HepG2 (cell line): ENCODE data around the gene VBP1. TPM values are rescaled to one million over a fixed set of nuclear protein-coding genes. Genes with fewer than 3 reads are reported as not detected.
A peak's percentile ranks its signal among the peaks of the same experiment; 100 is the strongest.

Experiments
- ATAC-seq: fragments of 200-7000 bp; cut with Tn5 transposase; 3 replicates; pipeline ENCODE4 v1.9.1; 2020; ENCODE audit warnings: mild to moderate bottlenecking, moderate library complexity
- BruUV-seq: library from RNA; stranded (reverse); fragments of 400-500 nt; replicated peaks from 2 replicates; lab custom pipeline; 2021; lab: Mats Ljungman, UMichigan
- CTCF ChIA-PET: fragments of 300-600 bp; formaldehyde crosslinking; extraction: SDS; loops from one replicate; lab custom pipeline; 2021; ENCODE audit warnings: low total read pairs, inconsistent platforms, low intra/inter-chr PET ratio; lab: Yijun Ruan, JAX
- POLR2A ChIA-PET: fragments of 350-600 bp; sonication (Branson Sonifier 250); formaldehyde crosslinking; loops from one replicate; lab custom pipeline; 2020; ENCODE audit warnings: antibody characterized with exemption, inconsistent platforms; lab: Yijun Ruan, JAX
- DNase-seq: peaks from one replicate; pipeline ENCODE4 v3.0.0-alpha.2; 2015; ENCODE audit warnings: low spot score
- FAIRE-seq: peaks from 3 replicates; lab custom pipeline; 2011; peaks lifted over from hg19 to GRCh38; lab: Jason Lieb, UNC
- H2AFZ ChIP-seq: one replicate; pipeline ENCODE4 v1.6.1; 2011; ENCODE audit warnings: low read length, inconsistent platforms
- H3K27ac ChIP-seq: fragments of 300-600 bp; 3 replicates; pipeline ENCODE4 v1.8.0; 2011; ENCODE audit warnings: mixed run types, mild to moderate bottlenecking, mixed read lengths, low read length, inconsistent platforms; ENCODE audit not compliant: insufficient read depth; ENCODE audit errors: extremely low read length
- H3K27me3 ChIP-seq, 2 experiments: fragments of 200-600 bp in 1 of 2; 2 replicates in 1 of 2; 3 replicates in 1 of 2; pipeline versions ENCODE4 v1.6.0 to v1.8.0; 2011; ENCODE audit warnings: low read length in 2 of 2, mild to moderate bottlenecking in 2 of 2, moderate library complexity in 2 of 2, inconsistent platforms in 1 of 2; ENCODE audit not compliant: insufficient read depth in 2 of 2, control insufficient read depth in 1 of 2
- H3K36me3 ChIP-seq, 2 experiments: fragments of 200-600 bp in 1 of 2; replicated peaks in 1 of 2; 2 replicates in 1 of 2; 3 replicates in 1 of 2; pipeline versions ENCODE4 v1.5.1 to v1.8.0; 2011; ENCODE audit warnings: low read length in 2 of 2, inconsistent platforms in 1 of 2; ENCODE audit not compliant: insufficient read depth in 2 of 2, control insufficient read depth in 1 of 2
- H3K4me1 ChIP-seq: 2 replicates; pipeline ENCODE4 v1.5.1; 2012; ENCODE audit warnings: low read length, inconsistent platforms; ENCODE audit not compliant: insufficient read depth
- H3K4me2 ChIP-seq: 2 replicates; pipeline ENCODE4 v1.6.0; 2011; ENCODE audit warnings: low read depth, low read length, inconsistent platforms
- H3K4me3 ChIP-seq, 3 experiments: fragments of 200-600 bp in 1 of 3; sonication (generic), shearing (Covaris generic) in 1 of 3; replicated peaks in 1 of 3; 2 replicates each; pipeline ENCODE4 v1.5.1; 2011 to 2016; ENCODE audit warnings: low read length in 3 of 3, inconsistent platforms in 2 of 3, low read depth in 2 of 3, mild to moderate bottlenecking in 2 of 3, control low read depth in 1 of 3, mixed read lengths in 1 of 3; ENCODE audit not compliant: insufficient read depth in 1 of 3
- H3K79me2 ChIP-seq: one replicate; pipeline ENCODE4 v1.6.1; 2011; ENCODE audit warnings: low read length, inconsistent platforms; ENCODE audit not compliant: insufficient read depth
- H3K9ac ChIP-seq: 2 replicates; pipeline ENCODE4 v1.6.0; 2011; ENCODE audit warnings: mild to moderate bottlenecking, low read depth, low read length, inconsistent platforms; ENCODE audit not compliant: insufficient read depth
- H3K9me3 ChIP-seq: 2 replicates; pipeline ENCODE4 v1.5.1; 2012; ENCODE audit warnings: mild to moderate bottlenecking, low read length
- H4K20me1 ChIP-seq: 2 replicates; pipeline ENCODE4 v1.6.0; 2011; ENCODE audit warnings: inconsistent platforms, mild to moderate bottlenecking, low read length, moderate library complexity; ENCODE audit not compliant: insufficient read depth
- ATF7-NPFF ChIP-seq: sonication (generic); formaldehyde crosslinking; IDR thresholded peaks from 2 replicates; pipeline ENCODE4 v1.8.1; 2023; ENCODE audit warnings: mild to moderate bottlenecking, low read depth, missing genetic modification reagents, moderate library complexity
- CREM ChIP-seq, 2 experiments: sonication (generic) in 1 of 2; formaldehyde crosslinking in 1 of 2; IDR thresholded peaks; 2 replicates each; pipeline versions ENCODE4 v1.4.0 to v1.6.1; 2016 to 2020; ENCODE audit warnings: antibody characterized with exemption in 1 of 2, mild to moderate bottlenecking in 1 of 2, missing genetic modification reagents in 1 of 2
- EP300 ChIP-seq, 3 experiments: sonication (generic) in 1 of 3; formaldehyde crosslinking in 1 of 3; IDR thresholded peaks; 2 replicates each; pipeline versions ENCODE4 v1.5.1 to v1.6.1; 2011 to 2020; ENCODE audit warnings: low read depth in 2 of 3, low read length in 2 of 3, borderline replicate concordance in 1 of 3, improper control_type of control experiment in 1 of 3, mild to moderate bottlenecking in 1 of 3, missing genetic modification reagents in 1 of 3, moderate library complexity in 1 of 3
- GMEB1 ChIP-seq: sonication (generic); formaldehyde crosslinking; IDR thresholded peaks from 2 replicates; pipeline ENCODE4 v1.5.1; 2020; ENCODE audit warnings: missing genetic modification reagents, mild to moderate bottlenecking, borderline replicate concordance
- NPAS2 ChIP-seq: sonication (generic); formaldehyde crosslinking; IDR thresholded peaks from 2 replicates; pipeline ENCODE4 v1.8.0; 2022; ENCODE audit warnings: mild to moderate bottlenecking, missing genetic modification reagents, borderline replicate concordance
- U2AF1 ChIP-seq: fragments of 200-400 bp; formaldehyde crosslinking; optimal IDR thresholded peaks from 2 replicates; pipeline ENCODE3; 2017; ENCODE audit warnings: mild to moderate bottlenecking, low read depth, low read length
- ZBTB34 ChIP-seq: sonication (generic); formaldehyde crosslinking; IDR thresholded peaks from 2 replicates; pipeline ENCODE4 v1.8.0; 2022; ENCODE audit warnings: mild to moderate bottlenecking, missing genetic modification reagents
- ZEB1 ChIP-seq: IDR thresholded peaks from 2 replicates; pipeline ENCODE4 v1.6.1; 2012; ENCODE audit warnings: mild to moderate bottlenecking, low read depth, inconsistent platforms; ENCODE audit not compliant: insufficient replicate concordance
- ZNF33B ChIP-seq: sonication (generic); formaldehyde crosslinking; IDR thresholded peaks from 2 replicates; pipeline ENCODE4 v1.5.1; 2020; ENCODE audit warnings: mild to moderate bottlenecking, missing genetic modification reagents
- WGBS: methylation state at CpG from one replicate; pipeline ENCODE4 v1.1.6; 2017; ENCODE audit warnings: low lambda C conversion rate; 5-methylcytosine and 5-hydroxymethylcytosine counted together
- in situ Hi-C: cut with HindIII; loops from 2 replicates; pipeline ENCODE4 v1.10.0; 2017; ENCODE audit warnings: low pct_unique_long_range_greater_than_20kb; ENCODE audit not compliant: extremely low pct_ligation_motif_present
- intact Hi-C: fragments of 100-400 bp; cut with micrococcal nuclease; formaldehyde crosslinking; loops from one replicate; pipeline ENCODE4 v1.10.0; 2022; ENCODE audit not compliant: unreplicated experiment
- polyA plus RNA-seq, 8 experiments: library from polyadenylated mRNA; depleted of rRNA in 3 of 8; stranded (reverse) in 7 of 8; unstranded in 1 of 8; fragments of >200 nt; fragmentation: Illumina TruSeq in 4 of 8; extraction: Trizol in 4 of 8; gene quantifications; 2 replicates each; pipeline versions ENCODE4 v1.2.1 to v1.2.3, GENCODE V29; 2011 to 2016; ENCODE audit warnings: low read depth in 4 of 8, missing spikeins in 1 of 8, mixed read lengths in 1 of 8; ENCODE audit not compliant: insufficient read depth in 1 of 8
- total RNA-seq, 5 experiments: library from RNA; depleted of rRNA; stranded (reverse); fragments of >200 nt; fragmentation: Illumina TruSeq; extraction: Trizol; gene quantifications; 2 replicates each; pipeline ENCODE4 v1.2.3, GENCODE V29; 2016; ENCODE audit warnings: low read depth in 1 of 5

VBP1 gene
- total and polyA plus RNA-seq, 2 of the 13 experiments (the other 11 are each of a cell fraction or from before 2014, with no cell fraction given): 20.4 to 72.6 TPM

- intact Hi-C loops: no loop called here
- Histone ChIP-seq H3K36me3 (no peaks in the 10 kb centered on the region), H3K4me1 (no peaks in the 10 kb centered on the region), H2AFZ (no peak overlapping the region), H4K20me1 (no peaks in the 10 kb centered on the region), H3K27me3 (no peaks in the 10 kb centered on the region), H3K9me3 (no peaks in the 10 kb centered on the region), H3K9ac (no peak overlapping the region), H3K4me3 (no peak overlapping the region), H3K4me2 (no peak overlapping the region), H3K79me2 (no peaks in the 10 kb centered on the region), H3K27ac (no peak overlapping the region)
- in situ Hi-C loops: no loop called here
- POLR2A ChIA-PET: interaction anchor here (1.2 kb wide), 1 partner anchor 31 kb away, joined by 3 read pairs; the partner anchor contains the start of gene VBP1
- peak; percentile 30 for FAIRE-seq
- no TSS peak for BruUV-seq
- no peak for DNase-seq
- WGBS: 91% methylated on average over 1 of the region's 1 CpG
- TF ChIP-seq EP300 (IDR thresholded peaks at IDR 0.05; ENCODE audit: low read depth in 2 of 2, low read length in 2 of 2): no peak
- TF ChIP-seq EP300 (CRISPR knock-in tag; IDR thresholded peaks at IDR 0.05; ENCODE audit: borderline replicate concordance): no peak
- TF ChIP-seq NPAS2: no peak
- no peak for TF ChIP-seq U2AF1
- TF ChIP-seq ATF7-NPFF (CRISPR knock-in tag): no peak
- no peak for TF ChIP-seq ZNF33B
- no peak for TF ChIP-seq ZBTB34 (CRISPR knock-in tag)
- TF ChIP-seq GMEB1 (CRISPR knock-in tag): no peak
- TF ChIP-seq ZEB1: no peak
- TF ChIP-seq CREM (IDR thresholded peaks at IDR 0.05): no peak
- TF ChIP-seq CREM (CRISPR knock-in tag; IDR thresholded peaks at IDR 0.05): no peak
- CTCF ChIA-PET: no interaction called here
- ATAC-seq: no peak
These were observed 30.5 kb downstream of the VBP1 start for GRCh38 chrX:155246748-155247147.
